ENCODE measurements around the gene KCNS1.

DNA sequence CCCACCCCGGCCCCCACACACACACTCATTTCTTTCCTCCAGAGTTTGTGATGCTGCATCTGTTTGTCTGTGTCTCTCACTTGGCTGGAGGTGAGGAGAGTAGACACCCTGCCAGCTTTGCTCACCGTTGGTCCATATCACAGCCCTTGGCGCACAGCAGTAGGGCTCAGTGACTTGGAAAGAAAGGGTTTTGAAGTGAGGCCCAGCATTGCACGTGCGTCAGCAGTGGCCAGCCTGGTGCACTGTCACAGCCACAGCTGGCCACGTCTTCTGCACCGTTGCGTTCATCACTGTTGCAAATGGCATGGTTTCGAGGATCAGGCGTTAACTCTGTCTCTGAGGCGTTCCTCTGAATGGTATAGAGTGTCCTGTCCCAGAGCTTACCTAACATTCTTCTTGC, 10.4 kb upstream of the KCNS1 start:
- no peak for TF ChIP-seq POLR2A (IDR thresholded peaks at IDR 0.05)
- TF ChIP-seq, protein P1, sequence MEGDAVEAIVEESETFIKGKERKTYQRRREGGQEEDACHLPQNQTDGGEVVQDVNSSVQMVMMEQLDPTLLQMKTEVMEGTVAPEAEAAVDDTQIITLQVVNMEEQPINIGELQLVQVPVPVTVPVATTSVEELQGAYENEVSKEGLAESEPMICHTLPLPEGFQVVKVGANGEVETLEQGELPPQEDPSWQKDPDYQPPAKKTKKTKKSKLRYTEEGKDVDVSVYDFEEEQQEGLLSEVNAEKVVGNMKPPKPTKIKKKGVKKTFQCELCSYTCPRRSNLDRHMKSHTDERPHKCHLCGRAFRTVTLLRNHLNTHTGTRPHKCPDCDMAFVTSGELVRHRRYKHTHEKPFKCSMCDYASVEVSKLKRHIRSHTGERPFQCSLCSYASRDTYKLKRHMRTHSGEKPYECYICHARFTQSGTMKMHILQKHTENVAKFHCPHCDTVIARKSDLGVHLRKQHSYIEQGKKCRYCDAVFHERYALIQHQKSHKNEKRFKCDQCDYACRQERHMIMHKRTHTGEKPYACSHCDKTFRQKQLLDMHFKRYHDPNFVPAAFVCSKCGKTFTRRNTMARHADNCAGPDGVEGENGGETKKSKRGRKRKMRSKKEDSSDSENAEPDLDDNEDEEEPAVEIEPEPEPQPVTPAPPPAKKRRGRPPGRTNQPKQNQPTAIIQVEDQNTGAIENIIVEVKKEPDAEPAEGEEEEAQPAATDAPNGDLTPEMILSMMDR (IDR thresholded peaks at IDR 0.05) = no peak
- no peak for TF ChIP-seq EP300 (IDR thresholded peaks at IDR 0.05)

Data from tibial nerve (tissue), 4 donors.